Activated T-helper 9 cell treated with anti-CD3 and anti-CD28 coated beads, Interleukin-2, amount 50 U/mL, for 16 hours (primary cell): ENCODE results near the gene RAB3A.
"Not testable (repeated sequence)": the region's sequence is repeated elsewhere in the genome, so short reads cannot be mapped to it uniquely, and the experiment has no call there.

Source experiments
- DNase-seq: peaks from one replicate; pipeline ENCODE4 v3.0.0-alpha.2; 2020; ENCODE audit warnings: low read depth

RAB3A gene

DNA sequence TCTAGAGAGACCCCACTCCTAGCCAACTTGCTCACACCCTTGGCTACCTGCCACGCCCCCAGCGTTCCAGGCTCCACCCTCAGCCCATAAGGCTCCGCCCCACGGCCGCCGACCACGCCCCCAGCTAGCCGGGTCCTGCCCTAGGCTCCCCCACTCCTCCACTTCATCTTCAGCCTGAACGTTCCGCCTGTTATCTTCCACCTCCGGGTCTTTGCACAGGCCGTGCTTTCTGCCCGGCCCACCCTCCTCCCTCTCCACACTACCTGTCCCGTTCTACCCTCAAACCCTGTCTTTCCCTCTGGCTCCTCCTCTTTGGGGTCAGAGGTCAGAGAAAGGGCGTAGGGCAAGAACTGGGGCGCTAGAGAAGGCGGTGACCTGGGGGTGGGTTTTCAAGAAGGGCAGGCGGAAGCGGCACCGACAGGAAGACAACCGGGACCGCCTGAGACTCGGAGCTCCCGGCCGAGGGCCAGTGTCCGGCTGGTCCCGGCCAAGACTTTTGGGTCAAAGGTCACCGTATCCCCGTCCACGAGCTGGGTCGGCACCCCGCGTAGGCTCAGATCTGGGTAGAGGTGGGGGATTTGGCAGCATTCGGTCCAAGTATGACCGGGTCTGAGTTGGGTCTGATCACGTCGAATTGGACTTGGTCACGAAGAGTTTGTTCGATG is 20.1 kb upstream of the RAB3A start:
- DNase-seq = no peak

DNA sequence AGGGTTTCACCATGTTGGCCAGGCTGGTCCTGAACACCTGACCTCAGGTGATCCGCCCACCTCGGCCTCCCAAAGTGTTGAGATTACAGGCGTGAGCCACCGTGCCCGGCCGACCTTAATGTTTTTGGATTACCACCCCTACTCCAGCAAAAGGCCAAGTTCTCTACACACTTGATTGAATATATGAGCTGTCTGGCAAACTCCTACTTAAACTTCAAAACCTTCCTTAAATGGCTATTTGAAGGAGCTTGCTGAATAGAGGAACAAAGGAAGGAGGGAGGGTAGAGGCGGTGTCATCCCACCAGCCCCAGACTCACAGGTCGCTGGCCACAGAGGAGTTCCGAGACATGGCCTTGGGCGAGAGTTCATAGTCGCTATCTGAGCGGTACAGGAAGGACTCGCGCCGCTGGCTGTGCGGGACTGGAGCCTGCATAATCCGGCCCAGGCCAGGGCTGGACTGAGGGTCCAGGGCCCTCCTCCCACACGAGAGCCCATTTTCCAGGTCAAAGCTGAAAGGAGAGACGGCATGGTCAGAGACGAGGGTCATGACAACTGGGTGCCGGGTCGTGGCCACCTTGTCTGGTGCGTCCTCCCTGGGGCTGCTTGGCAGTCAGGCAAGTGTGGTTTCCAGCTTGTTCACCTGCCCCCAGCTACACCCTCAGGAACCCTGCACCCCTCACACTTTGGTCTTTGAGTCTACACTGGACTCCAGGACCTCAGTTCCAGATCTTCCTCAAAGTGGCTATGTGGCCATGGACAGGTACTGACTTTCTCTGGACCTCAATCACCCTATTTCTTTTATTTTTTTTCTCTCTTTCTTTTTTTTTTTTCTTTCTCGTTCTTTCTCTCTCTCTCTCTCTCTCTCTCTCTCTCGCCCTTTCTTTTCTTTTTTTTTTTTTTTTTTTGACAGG is 18.2 kb upstream of the RAB3A start:
- no peak for DNase-seq

DNA sequence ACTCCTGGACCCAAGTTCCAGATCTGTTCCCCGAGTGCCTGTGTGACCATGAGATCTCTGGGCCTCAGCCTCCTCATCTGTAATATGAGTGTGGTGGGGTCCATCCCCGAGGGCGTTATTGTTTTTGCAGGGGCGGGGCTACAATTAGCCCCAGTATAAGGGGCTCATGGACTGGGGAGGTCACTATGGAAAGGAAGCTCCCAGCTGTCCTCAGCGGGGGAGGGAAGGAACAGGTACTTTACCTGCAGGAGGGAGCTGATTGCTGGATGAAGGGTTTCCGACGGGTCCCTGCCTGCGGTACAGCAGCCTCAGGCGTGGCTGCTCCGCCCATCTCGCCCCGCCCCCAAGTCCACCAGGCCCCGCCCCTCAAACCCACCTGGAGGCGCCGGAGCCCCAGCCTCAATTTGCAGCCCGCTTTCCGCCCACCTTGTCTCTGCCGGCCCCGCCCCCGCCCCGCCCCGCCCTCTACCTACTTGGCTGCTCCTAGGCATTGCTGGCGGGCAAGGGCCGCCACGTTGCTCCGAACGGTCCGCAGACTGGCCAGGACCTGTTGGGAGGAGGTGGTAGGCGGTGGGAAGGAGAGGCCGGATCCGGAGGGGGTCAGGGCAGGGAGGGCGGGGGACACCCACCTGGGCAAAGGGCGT is 16.9 kb upstream of the RAB3A start:
- DNase-seq = no peak

DNA sequence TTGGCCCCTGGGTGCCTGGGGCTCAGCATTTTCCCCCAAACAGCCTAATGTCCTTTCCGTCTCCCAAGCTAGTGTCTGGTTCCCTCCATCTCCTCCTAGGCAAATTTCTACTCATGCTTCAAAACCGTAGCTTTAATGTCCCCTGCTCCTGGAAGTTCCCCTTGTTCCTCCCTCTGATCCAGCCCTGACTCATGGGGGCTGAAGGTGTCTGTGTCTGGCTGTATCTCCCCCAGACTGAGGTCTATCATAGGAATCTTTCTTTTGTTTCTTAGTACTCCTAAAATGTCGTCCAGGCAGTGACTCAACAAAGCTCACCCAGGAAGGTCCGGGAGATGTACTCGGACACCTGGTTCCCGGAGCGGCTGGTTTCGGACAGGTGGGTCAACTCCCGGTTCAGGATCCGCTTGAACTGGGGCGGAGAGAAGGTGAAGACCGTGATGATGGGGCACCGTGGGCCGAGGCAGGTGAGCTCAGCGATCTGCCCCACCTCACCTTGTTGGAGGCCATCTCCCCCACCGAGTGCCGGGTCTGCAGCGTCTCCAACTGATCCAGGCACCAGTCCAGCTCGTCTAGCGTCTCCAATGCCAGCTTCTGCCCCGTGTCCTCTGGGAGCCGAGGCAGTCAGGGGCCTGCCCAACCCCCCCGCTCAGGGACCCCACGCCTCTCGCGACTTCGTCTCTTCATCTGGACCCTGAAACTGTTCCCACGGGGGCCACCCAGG is 16.2 kb upstream of the RAB3A start:
- no peak for DNase-seq

DNA sequence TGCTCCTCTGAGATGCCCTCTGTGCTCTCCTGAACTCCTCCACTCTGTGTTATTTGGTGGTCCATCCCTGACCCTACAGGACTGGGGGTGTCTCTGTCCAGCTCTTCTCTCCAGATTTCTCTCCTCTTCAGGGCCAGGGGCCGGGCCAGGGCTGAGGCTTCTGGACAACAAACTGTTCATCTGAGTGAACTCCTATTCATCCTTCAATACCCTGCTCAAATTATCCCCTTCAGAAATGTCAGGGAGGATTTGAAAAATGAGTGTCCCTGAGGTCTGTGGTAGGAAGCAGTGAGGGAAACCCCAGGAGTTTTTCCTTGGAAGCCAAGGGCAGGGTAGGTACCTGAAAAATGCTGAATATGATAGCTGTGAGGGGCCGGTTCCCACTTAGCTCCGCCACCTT is 14.8 kb upstream of the RAB3A start:
- DNase-seq = no peak

DNA sequence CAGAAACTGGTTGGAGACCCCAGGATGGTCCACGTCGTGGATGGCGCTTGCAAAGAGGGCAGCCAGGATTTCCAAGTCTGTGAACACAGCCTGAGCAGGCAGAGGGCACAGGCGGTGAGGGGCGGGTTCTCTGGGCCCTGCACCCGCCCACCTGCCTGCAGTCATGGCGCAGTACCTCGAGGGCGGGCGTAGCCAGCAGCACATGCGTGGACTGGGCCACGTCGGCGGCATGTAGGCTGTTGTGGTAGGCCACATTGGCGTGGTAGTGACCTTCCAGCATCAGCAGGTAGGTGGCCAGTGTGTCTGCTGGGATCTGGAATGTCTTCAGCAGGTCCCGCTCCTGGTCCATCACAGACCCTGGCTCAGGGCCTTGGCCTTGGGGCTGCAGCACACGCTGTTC is 14.3 kb upstream of the RAB3A start:
- no peak for DNase-seq

DNA sequence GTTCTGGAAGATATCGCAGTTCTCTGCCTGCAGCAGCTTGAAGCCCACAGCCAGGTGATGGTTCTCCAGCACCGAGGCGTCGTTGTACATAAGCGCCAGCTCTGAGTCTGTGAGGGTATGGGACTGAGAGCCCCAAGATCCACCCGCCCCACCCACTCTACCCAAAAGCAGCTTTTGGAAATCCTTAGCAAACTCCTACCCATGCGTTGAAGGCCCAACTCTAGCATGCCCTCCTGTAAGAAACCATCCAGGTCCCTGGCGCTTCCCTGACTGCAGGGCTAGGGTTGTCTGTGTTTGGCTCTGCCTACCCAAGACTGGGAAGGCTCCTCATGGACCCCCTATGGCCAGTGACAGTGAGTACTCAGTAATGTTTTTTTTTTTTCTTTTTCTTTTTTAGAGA is 12.9 kb upstream of the RAB3A start:
- DNase-seq = no peak

DNA sequence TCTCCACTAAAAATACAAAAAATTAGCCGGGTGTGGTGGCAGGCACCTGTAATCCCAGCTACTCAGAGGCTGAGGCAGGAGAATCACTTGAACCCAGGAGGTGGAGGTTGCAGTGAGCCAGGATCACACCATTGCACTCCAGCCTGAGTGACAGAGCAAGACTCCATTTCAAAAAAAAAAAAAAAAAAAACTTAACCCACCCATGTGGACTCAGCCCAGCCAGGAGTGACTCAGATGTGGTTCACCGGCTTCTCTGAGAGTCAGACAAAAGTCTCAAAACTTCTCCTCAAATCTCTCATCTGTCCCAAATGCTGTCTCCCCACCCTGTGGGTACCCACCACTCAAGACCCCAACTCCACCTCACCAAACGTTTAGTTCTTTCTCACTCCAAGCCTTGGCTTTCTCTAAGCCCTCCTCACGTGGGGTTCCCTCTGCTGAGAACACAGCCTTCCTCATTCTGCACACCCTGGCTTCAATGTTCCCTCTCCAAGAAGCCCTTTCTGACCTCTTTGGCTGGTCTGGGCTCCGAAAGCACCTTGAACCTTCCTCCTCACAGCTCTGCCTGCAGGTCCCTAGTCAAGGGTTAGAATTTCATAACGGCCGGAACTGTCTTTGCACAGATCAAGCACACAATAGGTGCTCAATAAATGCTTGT is 11.1 kb upstream of the RAB3A start:
- DNase-seq = no peak

DNA sequence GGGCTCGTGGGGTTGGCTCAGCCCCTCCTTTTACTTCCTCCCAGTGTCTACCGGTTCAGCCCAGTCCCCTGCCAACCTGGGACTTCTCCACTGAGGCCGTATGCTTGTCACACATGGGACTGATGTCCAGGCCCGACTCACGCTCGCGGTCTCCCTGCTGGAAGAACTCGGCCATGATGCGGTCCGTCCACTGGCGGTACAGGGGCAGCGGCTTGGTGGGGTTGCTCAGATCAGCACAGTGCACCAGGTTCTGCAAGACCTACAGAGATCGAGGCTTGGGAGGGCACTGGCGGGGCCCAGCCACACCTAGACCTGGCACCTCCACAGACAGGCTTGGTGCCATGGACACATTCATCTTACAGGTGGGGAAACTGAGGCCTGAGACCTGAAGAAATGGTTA is 7.8 kb upstream of the RAB3A start:
- DNase-seq = no peak

DNA sequence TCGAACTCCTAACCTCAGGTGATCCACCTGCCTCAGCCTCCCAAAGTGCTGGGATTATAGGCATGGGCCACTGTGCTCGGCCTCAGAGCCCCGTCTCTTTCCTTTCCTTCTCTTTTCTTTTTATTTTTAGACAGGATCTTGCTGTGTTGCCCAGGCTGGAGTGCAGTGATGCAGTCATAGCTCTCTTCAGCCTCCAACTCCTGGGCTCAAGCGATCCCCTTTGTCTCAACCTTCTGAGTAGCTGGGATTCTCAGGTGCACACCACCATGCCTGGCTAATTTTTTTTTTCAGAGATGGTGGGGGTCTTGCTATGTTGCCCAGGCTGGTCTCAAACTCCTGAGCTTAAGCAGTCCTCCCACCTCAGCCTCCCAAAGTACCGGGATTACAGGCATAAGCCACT is 6.1 kb upstream of the RAB3A start:
- DNase-seq = not testable (repeated sequence)

DNA sequence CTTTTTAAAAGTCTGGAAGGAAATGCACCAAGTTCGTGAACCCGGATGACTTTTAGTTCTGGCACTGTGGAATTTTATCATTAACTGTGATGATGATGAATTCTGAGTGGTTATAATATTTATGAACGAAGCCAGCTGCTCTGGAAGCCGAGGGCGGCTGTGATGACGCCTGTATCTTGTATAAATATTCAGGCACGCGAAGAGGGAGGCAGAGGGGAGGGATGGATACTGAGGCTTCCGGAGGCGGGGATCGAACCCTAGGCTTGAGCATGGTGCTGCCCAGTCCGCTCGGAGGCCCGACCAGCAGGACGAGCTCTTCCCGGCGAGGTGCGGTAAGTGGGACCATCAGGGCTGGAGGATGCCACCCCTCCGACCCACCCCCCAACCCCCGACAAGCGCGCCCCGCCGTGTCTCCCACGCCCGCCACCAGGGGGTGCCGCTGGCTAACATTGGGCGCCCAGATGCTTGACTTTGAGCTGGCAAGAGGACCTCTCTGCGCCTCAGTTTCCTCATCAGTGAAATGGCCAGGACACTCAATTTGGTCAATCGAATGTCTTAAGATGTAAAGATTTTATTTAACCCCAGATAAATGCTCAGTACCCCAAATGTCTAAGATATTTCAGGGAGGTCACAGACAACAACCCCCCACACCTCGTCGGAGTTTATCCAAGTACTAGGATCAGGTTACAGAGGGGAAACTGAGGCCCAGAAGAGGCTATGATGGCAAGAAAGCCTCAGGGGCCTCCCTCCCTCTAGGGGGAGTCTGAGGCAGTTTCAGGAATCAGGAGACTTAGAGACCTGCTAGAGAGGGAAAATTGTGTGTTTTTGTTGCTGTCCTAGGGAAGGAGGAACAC is 4.5 kb upstream of the RAB3A start:
- no peak for DNase-seq

DNA sequence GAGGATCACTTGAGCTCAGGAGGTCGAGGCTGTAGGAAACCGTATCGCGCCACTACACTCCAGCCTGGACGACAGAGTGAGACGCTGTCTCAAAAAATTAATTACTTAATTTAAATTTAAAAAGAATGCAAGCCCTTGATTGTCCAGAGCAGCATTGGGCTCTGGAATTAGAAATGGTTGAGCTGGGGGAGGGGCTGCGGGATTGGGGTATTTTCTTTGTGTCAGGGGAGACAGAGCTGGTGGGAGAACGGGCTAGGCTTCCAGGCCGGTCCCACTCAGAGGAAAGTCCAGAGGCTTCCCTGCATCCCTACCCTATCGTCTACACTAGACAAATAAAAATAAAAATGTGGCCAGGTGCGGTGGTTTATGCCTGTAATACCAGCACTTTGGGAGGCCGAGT is 2.2 kb upstream of the RAB3A start:
- DNase-seq = no peak

DNA sequence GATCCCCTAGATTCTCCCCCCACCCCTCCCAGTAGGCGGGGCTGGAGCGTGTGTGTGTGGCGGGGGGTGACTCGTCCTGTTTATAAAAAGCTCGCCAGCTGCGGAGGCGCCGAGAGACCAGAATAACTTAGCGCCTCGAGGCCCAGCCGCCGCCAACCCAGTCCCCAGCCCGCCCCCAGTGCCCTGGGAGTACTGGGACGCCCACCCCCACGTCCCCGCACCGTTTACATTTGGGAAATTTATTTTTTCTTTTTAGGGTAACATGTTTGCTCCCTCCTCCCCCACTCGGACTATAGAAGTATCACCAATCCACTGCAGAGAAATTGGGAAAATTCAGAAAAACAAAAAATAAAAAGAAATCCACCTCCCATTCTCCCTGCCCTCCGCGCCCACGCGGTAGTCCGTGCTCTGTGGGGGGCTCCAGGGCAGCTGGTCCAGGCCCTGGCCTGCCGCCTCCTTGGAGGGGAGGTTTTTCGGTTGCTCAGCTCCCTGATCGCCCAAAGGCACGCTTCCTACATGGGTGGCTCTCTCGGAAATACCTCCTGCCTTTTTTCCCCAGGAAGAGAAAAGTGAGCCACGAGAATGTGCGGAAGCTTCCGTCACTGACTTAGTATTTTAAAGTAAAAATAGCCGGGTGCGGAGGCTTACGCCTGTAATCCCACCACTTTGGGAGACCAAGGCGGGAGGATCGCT is 1.5 kb upstream of the RAB3A start:
- no peak for DNase-seq

DNA sequence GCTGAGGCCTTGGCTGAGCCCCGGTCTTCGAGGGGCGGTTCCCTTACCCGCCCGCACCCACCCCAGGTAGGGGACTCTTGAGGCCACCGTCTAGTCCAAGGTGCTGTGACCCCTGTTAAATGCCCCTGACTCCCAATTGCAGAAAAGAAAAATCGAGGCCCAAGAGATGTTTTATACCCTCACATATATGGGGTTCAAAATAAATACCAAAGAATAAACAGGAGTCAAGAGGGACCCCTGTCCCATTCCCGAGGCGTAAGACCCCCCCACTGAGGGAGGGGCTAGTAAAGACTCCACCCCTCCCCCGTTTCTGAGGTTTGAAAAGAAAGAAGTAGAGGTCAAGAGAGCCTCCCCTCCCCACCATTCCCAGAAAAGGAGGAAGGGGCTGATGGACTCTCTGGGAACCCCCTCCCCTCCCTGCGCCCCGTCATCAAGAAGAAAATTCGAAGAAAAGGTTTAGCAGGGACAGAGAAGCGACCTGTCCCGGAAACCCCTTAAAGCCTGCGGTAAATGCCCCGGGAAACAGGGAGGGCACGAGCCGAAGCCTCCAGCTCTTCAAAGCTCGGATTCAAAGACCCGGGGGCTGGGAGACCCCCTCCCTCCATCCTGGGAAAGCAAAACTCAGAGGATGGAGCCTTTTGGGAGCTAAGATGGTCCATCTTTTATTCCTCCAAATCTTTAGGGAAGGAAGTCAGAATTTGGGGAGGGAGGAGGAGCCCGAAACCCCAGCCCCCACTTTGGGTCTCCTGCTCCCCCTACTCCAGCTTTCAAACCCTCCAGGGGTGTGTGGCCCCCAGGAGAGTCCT is 755 bp upstream of the RAB3A start:
- no peak for DNase-seq

DNA sequence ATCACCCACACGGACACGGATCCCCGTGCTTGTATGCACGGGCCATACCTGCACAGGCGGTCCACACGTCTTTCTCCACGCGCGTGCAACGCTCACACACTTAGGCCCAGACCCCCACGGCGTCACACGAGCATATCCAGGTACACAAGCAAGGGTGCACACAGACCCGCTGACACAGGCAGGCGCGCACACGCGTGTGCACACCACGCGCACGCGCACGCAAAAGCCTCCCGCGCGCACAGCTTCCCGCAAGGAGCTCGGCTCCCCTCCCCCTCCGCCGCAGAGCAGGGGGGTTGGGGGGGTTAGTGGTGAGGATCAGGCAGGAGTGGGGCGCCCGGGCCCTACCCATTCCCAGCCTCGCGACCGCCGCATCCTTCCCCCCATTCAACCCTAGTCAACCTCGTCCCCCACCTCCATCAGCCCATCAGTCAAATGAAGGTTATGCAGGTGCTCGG is 407 bp downstream of the RAB3A start:
- DNase-seq = no peak

DNA sequence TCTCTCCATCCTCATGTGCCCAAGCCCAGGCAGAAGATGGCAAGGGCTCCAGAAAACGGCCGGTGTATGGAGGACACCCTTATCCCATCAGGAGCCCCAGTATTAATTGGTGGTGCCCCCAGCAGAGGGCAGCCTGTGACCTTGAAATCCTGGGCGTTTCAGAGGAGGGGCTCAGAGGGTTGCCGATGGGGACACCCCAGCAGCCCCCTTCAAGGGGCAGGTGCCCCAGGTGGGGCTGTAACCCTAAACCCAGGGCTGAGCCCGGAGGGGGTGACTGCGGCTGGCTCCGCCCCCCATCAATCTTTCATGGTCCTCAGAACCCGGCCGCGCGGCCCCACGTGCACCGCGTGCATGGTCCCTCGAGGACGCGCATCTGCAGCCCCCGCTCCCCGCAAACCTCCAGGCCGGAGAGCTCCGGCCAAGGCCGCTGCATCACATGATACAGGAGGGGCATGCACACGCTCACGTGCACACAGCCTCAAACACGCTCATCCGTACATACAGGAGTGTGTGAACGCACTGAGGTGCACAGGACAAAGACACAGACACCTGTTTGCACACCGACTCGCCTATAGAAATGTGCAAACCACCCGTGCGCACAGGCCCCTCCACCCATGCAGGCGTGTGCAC is 949 bp downstream of the RAB3A start:
- DNase-seq = no peak

DNA sequence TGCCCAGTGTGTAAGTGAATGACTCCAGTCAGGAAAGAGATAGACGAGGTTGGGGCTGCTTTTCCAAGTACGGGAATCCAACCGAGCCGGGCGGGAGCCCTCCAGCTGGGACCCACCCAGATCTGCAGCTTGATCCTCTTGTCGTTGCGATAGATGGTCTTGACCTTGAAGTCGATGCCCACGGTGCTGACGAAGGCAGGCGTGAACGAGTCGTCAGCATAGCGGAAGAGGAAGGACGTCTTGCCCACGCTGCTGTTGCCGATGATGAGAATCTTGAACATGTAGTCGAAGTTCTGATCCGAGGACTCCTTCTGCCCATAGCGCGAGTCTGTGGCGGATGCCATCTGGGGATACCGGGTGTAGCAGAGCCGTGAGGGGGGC is 1.5 kb downstream of the RAB3A start:
- no peak for DNase-seq

DNA sequence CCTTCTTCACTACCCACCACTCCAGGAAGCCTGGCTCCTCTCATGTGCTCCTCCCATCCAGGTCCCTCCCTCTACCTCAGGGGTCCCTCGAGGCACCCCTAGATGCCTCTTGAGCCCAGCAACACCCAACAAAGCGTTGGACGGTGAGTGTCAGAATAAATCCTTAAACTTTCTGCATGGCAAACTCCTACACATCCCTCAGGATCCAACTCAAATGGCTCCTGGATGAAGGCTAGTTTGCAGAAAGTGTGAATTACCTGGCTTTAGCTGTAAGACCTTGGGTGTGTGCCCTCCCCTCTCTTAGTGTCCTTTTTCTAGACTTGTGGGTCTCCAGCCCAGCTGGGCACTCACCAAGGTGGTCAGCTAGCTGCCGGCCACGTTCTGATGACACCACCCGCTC is 5.5 kb downstream of the RAB3A start:
- no peak for DNase-seq

DNA sequence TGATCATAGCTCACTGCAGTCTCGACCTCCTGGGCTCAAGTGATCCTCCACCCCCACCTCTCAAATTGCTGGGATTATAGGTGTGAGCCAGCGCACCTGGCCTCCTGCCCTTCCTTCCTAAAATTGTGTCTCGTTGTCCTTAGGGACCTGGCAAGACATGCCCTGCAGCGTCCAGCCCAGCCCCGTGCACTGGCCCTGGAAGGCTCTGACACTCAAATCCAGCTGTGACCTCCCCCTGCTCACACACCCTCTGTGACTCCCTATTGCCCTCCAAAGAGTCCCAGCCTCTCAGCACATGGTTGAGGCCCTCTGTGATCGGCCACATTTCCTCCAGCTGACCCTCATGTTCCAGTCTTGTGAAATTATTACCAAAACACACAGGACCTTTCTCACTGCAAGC is 5.9 kb downstream of the RAB3A start:
- DNase-seq = no peak
